ENCODE measurements around the gene EPHB1.

EPHB1 gene

DNA sequence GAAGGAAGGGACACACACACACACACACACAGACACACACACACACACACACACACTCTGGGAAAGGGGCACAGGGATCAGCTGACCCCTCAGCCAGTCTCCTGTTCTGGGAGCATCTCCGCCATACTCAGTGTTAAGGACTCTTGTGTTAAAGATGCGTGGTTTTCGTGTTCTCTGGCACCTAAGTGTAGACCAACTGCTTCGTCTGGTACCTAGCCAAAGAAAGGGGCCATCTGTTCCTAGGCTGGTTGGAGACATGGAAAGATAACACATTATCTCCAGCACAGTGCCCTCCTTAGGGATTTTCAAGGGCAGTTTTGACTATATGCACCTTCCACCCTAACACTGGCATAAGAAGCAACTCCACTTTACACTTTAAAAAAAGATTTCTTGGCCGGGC, 65.1 kb downstream of the EPHB1 start:
- H3K4me1 ChIP-seq (ENCODE audit: control insufficient read depth, insufficient read depth, low read length): no peaks in the 10 kb centered on the region
- no peak overlapping the region for H3K27ac ChIP-seq (ENCODE audit: low read depth, low read length)
- no peak overlapping the region for H3K4me3 ChIP-seq (ENCODE audit: low read length)
- H3K27me3 ChIP-seq (ENCODE audit: control insufficient read depth, insufficient read depth, low read length): no peaks in the 10 kb centered on the region
- no peaks in the 10 kb centered on the region for H3K36me3 ChIP-seq (ENCODE audit: control insufficient read depth, insufficient read depth, low read length)
- no peak overlapping the region for H3K9ac ChIP-seq (ENCODE audit: low read length)

DNA sequence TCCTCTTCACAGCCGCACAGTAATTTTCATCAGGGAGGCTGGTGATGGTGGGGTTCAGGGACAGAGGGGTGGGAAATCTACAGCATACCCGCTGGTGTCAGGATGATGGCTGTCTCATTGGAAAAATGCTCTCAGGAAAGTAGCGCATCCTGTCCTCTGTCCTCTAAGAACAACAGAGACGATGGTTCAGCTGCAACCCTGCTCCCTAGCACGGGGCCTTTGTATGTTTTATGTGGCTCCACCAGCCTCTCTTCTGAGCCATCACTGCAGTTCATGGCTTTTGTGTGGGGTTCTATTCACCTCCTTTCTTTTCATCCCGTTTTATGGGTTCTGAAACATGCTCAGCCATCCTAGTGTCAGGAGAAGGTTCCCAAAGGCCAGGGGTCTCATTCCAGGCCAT, 68.9 kb downstream of the EPHB1 start:
- Histone ChIP-seq H3K4me3 (ENCODE audit: low read length) (no peak overlapping the region), H3K4me1 (ENCODE audit: control insufficient read depth, insufficient read depth, low read length) (no peaks in the 10 kb centered on the region), H3K9ac (ENCODE audit: low read length) (no peak overlapping the region), H3K27me3 (ENCODE audit: control insufficient read depth, insufficient read depth, low read length) (no peaks in the 10 kb centered on the region), H3K36me3 (ENCODE audit: control insufficient read depth, insufficient read depth, low read length) (no peaks in the 10 kb centered on the region), H3K27ac (ENCODE audit: low read depth, low read length) (no peak overlapping the region)

GRCh38 chr3:134864636-134865035, 69.6 kb downstream of the EPHB1 start:
- Histone ChIP-seq H3K4me1 (ENCODE audit: control insufficient read depth, insufficient read depth, low read length) (no peaks in the 10 kb centered on the region), H3K27me3 (ENCODE audit: control insufficient read depth, insufficient read depth, low read length) (no peaks in the 10 kb centered on the region), H3K4me3 (ENCODE audit: low read length) (no peak overlapping the region), H3K27ac (ENCODE audit: low read depth, low read length) (no peak overlapping the region), H3K9ac (ENCODE audit: low read length) (no peak overlapping the region), H3K36me3 (ENCODE audit: control insufficient read depth, insufficient read depth, low read length) (no peaks in the 10 kb centered on the region)

DNA sequence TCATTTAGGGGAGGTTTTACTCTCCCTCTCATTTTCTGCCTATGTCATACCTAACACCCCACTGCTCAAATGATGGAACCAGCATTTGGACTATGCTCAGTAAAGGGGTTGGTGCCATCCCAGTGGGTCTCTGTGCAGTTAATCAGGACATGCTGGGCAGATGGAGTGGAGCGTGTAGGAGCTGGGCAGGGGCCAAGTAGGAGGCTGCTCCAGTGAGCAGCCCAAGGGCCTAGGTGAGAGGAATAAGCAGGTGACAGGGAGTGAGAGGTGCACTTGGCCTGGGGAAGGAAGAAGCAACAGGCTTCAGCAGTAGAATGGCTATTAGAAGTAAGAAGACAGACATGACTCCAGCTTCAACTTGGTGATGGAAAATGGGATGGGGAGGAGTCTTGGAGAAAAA, 72.2 kb downstream of the EPHB1 start:
- Histone ChIP-seq H3K9ac (ENCODE audit: low read length) (no peak overlapping the region), H3K4me1 (ENCODE audit: control insufficient read depth, insufficient read depth, low read length) (no peaks in the 10 kb centered on the region), H3K27me3 (ENCODE audit: control insufficient read depth, insufficient read depth, low read length) (no peaks in the 10 kb centered on the region), H3K36me3 (ENCODE audit: control insufficient read depth, insufficient read depth, low read length) (no peaks in the 10 kb centered on the region), H3K27ac (ENCODE audit: low read depth, low read length) (no peak overlapping the region), H3K4me3 (ENCODE audit: low read length) (no peak overlapping the region)

- no peaks in the 10 kb centered on the region for H3K4me1 ChIP-seq (ENCODE audit: control insufficient read depth, insufficient read depth, low read length)
- no peaks in the 10 kb centered on the region for H3K36me3 ChIP-seq (ENCODE audit: control insufficient read depth, insufficient read depth, low read length)
- H3K9ac ChIP-seq (ENCODE audit: low read length): no peak overlapping the region
- H3K27me3 ChIP-seq (ENCODE audit: control insufficient read depth, insufficient read depth, low read length): no peaks in the 10 kb centered on the region
- H3K27ac ChIP-seq (ENCODE audit: low read depth, low read length): no peak overlapping the region
- no peak overlapping the region for H3K4me3 ChIP-seq (ENCODE audit: low read length)
These were observed 74.2 kb downstream of the EPHB1 start for GRCh38 chr3:134869153-134869726.

DNA sequence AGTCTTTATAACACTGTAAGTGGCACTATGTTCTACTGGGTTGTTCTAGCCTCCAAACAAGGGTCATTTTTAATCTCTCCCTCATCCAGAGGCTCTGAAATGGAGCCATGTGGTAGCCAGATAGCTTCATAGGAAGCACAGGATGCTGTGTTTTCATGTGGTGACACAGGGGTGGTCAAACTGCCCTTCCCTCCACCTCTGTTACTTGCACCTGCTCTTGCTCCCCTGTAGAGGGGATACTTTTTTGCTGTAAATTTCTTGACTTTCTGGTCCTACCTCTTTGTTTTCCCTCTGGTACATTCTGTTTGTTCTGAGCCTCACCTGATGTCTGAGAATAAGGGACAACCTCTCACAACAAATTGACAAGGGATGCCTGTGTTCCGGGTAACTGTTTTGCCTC, 76.8 kb downstream of the EPHB1 start:
- Histone ChIP-seq H3K27ac (ENCODE audit: low read depth, low read length) (no peak overlapping the region), H3K9ac (ENCODE audit: low read length) (no peak overlapping the region), H3K36me3 (ENCODE audit: control insufficient read depth, insufficient read depth, low read length) (no peaks in the 10 kb centered on the region), H3K4me1 (ENCODE audit: control insufficient read depth, insufficient read depth, low read length) (no peaks in the 10 kb centered on the region), H3K4me3 (ENCODE audit: low read length) (no peak overlapping the region), H3K27me3 (ENCODE audit: control insufficient read depth, insufficient read depth, low read length) (no peaks in the 10 kb centered on the region)

GRCh38 chr3:134872440-134873388, 77.7 kb downstream of the EPHB1 start:
- Histone ChIP-seq H3K27me3 (ENCODE audit: control insufficient read depth, insufficient read depth, low read length) (no peaks in the 10 kb centered on the region), H3K27ac (ENCODE audit: low read depth, low read length) (no peak overlapping the region), H3K4me1 (ENCODE audit: control insufficient read depth, insufficient read depth, low read length) (no peaks in the 10 kb centered on the region), H3K9ac (ENCODE audit: low read length) (no peak overlapping the region), H3K36me3 (ENCODE audit: control insufficient read depth, insufficient read depth, low read length) (no peaks in the 10 kb centered on the region), H3K4me3 (ENCODE audit: low read length) (no peak overlapping the region)

DNA sequence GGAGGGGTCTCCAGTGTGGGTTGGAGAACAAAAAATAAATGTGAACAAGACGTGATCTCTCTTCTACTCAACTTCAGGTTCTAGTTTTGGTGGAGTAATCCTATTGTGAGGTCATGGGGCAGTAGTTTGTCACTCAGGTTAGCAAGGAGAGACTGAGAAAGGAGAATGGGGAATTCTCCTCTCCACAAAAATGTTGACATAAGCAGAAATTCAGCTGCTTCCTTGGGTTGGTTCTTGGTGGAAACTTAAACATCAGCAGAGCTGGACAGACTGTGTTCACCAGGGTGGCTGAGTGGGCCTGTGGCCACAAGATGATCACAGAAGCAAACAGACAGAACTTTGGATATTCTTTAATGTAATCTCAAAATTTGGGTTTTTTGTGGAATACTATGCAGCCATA, 78.7 kb downstream of the EPHB1 start:
- H3K27ac ChIP-seq (ENCODE audit: low read depth, low read length): no peak overlapping the region
- H3K9ac ChIP-seq (ENCODE audit: low read length): no peak overlapping the region
- no peak overlapping the region for H3K4me3 ChIP-seq (ENCODE audit: low read length)
- H3K27me3 ChIP-seq (ENCODE audit: control insufficient read depth, insufficient read depth, low read length): no peaks in the 10 kb centered on the region
- H3K4me1 ChIP-seq (ENCODE audit: control insufficient read depth, insufficient read depth, low read length): no peaks in the 10 kb centered on the region
- H3K36me3 ChIP-seq (ENCODE audit: control insufficient read depth, insufficient read depth, low read length): no peaks in the 10 kb centered on the region

- Histone ChIP-seq H3K9ac (ENCODE audit: low read length) (no peak overlapping the region), H3K4me1 (ENCODE audit: control insufficient read depth, insufficient read depth, low read length) (no peaks in the 10 kb centered on the region), H3K27me3 (ENCODE audit: control insufficient read depth, insufficient read depth, low read length) (no peaks in the 10 kb centered on the region), H3K36me3 (ENCODE audit: control insufficient read depth, insufficient read depth, low read length) (no peaks in the 10 kb centered on the region), H3K27ac (ENCODE audit: low read depth, low read length) (no peak overlapping the region), H3K4me3 (ENCODE audit: low read length) (no peak overlapping the region)
These were observed 79.8 kb downstream of the EPHB1 start for GRCh38 chr3:134874737-134875413.

- Histone ChIP-seq H3K4me1 (ENCODE audit: control insufficient read depth, insufficient read depth, low read length) (no peaks in the 10 kb centered on the region), H3K27me3 (ENCODE audit: control insufficient read depth, insufficient read depth, low read length) (no peaks in the 10 kb centered on the region), H3K27ac (ENCODE audit: low read depth, low read length) (no peak overlapping the region), H3K4me3 (ENCODE audit: low read length) (no peak overlapping the region), H3K9ac (ENCODE audit: low read length) (no peak overlapping the region), H3K36me3 (ENCODE audit: control insufficient read depth, insufficient read depth, low read length) (no peaks in the 10 kb centered on the region)
These were observed 81.8 kb downstream of the EPHB1 start for GRCh38 chr3:134876836-134877235.

- Histone ChIP-seq H3K36me3 (ENCODE audit: control insufficient read depth, insufficient read depth, low read length) (no peaks in the 10 kb centered on the region), H3K4me3 (ENCODE audit: low read length) (no peak overlapping the region), H3K4me1 (ENCODE audit: control insufficient read depth, insufficient read depth, low read length) (no peaks in the 10 kb centered on the region), H3K9ac (ENCODE audit: low read length) (no peak overlapping the region), H3K27me3 (ENCODE audit: control insufficient read depth, insufficient read depth, low read length) (no peaks in the 10 kb centered on the region), H3K27ac (ENCODE audit: low read depth, low read length) (no peak overlapping the region)
These were observed 82.7 kb downstream of the EPHB1 start for GRCh38 chr3:134877788-134878187.

DNA sequence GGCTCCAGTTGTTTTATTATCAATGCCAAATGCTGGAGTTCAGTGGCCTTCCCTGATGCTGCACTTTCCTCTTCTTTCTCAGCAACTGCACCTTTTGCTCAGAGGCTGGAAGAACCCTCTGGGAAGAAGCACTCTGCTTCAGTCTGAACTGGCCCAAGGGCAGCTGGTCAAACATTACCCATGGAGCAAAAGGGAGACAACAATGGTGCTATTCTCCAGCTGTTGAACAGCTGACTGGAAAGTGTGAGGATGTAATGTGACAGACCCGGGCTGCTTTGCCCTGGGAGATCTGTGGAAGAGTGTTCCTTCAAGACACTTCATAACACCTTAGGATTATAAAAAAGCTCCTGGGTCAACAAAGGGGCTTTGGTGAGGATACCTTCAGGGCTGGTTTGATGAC, 84.9 kb downstream of the EPHB1 start:
- Histone ChIP-seq H3K27me3 (ENCODE audit: control insufficient read depth, insufficient read depth, low read length) (no peaks in the 10 kb centered on the region), H3K4me3 (ENCODE audit: low read length) (no peak overlapping the region), H3K9ac (ENCODE audit: low read length) (no peak overlapping the region), H3K27ac (ENCODE audit: low read depth, low read length) (no peak overlapping the region), H3K36me3 (ENCODE audit: control insufficient read depth, insufficient read depth, low read length) (no peaks in the 10 kb centered on the region), H3K4me1 (ENCODE audit: control insufficient read depth, insufficient read depth, low read length) (no peaks in the 10 kb centered on the region)
